K562 (cell line): ENCODE results near the gene TCIRG1. TPM values are rescaled to one million over a fixed set of nuclear protein-coding genes. Genes with fewer than 3 reads are reported as not detected.

Source experiments
- ATAC-seq: fragments of 200-7000 bp; cut with Tn5 transposase; 3 replicates; pipeline ENCODE4 v1.9.1; 2020; ENCODE audit warnings: moderate library complexity
- BruUV-seq: library from RNA; stranded (reverse); fragments of 400-500 nt; replicated peaks from 2 replicates; lab custom pipeline; 2021; lab: Mats Ljungman, UMichigan
- CTCF ChIA-PET: fragments of 300-600 bp; formaldehyde crosslinking; extraction: SDS; loops from one replicate; lab custom pipeline; 2021; ENCODE audit warnings: low intra/inter-chr PET ratio; lab: Yijun Ruan, JAX
- POLR2A ChIA-PET: fragments of 300-600, 350-650 bp; sonication (Branson Sonifier 250); formaldehyde crosslinking; extraction: SDS; loops from one replicate; lab custom pipeline; 2021; ENCODE audit warnings: antibody characterized with exemption, inconsistent platforms; lab: Yijun Ruan, JAX
- DNase-seq, 4 experiments: peaks; one replicate each; pipeline versions ENCODE4 v3.0.0 to v3.0.0-alpha.2; 2011 to 2018; ENCODE audit warnings: low spot score in 3 of 4, mixed read lengths in 3 of 4; ENCODE audit errors: extremely low read depth in 1 of 4
- FAIRE-seq: peaks from 2 replicates; lab custom pipeline; 2011; peaks lifted over from hg19 to GRCh38; lab: Jason Lieb, UNC
- H2AFZ ChIP-seq: 2 replicates; pipeline ENCODE4 v1.6.0; 2011; ENCODE audit warnings: low read depth, low read length, control low read depth, inconsistent platforms
- H3K27ac ChIP-seq: fragments of 200-600 bp; 3 replicates; pipeline ENCODE4 v1.8.0; 2011; ENCODE audit warnings: low read depth, mild to moderate bottlenecking, control low read depth, inconsistent platforms, low read length, moderate library complexity, mixed read lengths; ENCODE audit errors: extremely low read depth
- H3K27me3 ChIP-seq, 2 experiments: fragments of 300-600 bp in 1 of 2; 2 replicates in 1 of 2; 3 replicates in 1 of 2; pipeline versions ENCODE4 v1.6.0 to v1.8.0; 2011; ENCODE audit warnings: inconsistent platforms in 2 of 2, low read length in 2 of 2, mild to moderate bottlenecking in 1 of 2, mixed read lengths in 1 of 2, moderate library complexity in 1 of 2; ENCODE audit not compliant: control insufficient read depth in 2 of 2, insufficient read depth in 2 of 2
- H3K36me3 ChIP-seq: fragments of 300-600 bp; 3 replicates; pipeline ENCODE4 v1.8.0; 2011; ENCODE audit warnings: mild to moderate bottlenecking, low read length, inconsistent platforms; ENCODE audit not compliant: control insufficient read depth, insufficient read depth
- H3K4me1 ChIP-seq, 2 experiments: fragments of 200-600 bp in 1 of 2; replicated peaks in 1 of 2; 2 replicates in 1 of 2; 3 replicates in 1 of 2; pipeline versions ENCODE4 v1.5.1 to v1.8.0; 2011; ENCODE audit warnings: inconsistent platforms in 2 of 2, low read length in 2 of 2, mild to moderate bottlenecking in 1 of 2, mixed read lengths in 1 of 2, moderate library complexity in 1 of 2; ENCODE audit not compliant: control insufficient read depth in 2 of 2, insufficient read depth in 2 of 2
- H3K4me2 ChIP-seq: 2 replicates; pipeline ENCODE4 v1.6.1; 2011; ENCODE audit warnings: low read length, control low read depth, inconsistent platforms, mixed read lengths; ENCODE audit not compliant: insufficient read depth
- H3K4me3 ChIP-seq: fragments of 200-600 bp; sonication (generic), shearing (Covaris generic); 2 replicates; pipeline ENCODE4 v1.5.1; 2016; ENCODE audit warnings: control low read depth, inconsistent platforms
- H3K79me2 ChIP-seq: fragments of 200-600 bp; 3 replicates; pipeline ENCODE4 v1.8.0; 2011; ENCODE audit warnings: low read length, inconsistent platforms; ENCODE audit not compliant: control insufficient read depth, insufficient read depth
- H3K9ac ChIP-seq, 2 experiments: 2 replicates each; pipeline versions ENCODE4 v1.6.0 to v1.6.1; 2011; ENCODE audit warnings: low read depth in 2 of 2, low read length in 2 of 2, control low read depth in 1 of 2, inconsistent platforms in 1 of 2, mild to moderate bottlenecking in 1 of 2, mixed read lengths in 1 of 2; ENCODE audit not compliant: insufficient read depth in 1 of 2
- H3K9me1 ChIP-seq: one replicate; pipeline ENCODE4 v1.6.0; 2011; ENCODE audit warnings: inconsistent platforms, mild to moderate bottlenecking, low read length, moderate library complexity; ENCODE audit not compliant: control insufficient read depth, insufficient read depth
- H3K9me3 ChIP-seq: replicated peaks from 2 replicates; pipeline ENCODE4 v1.5.1; 2011; ENCODE audit warnings: low read depth, low read length, inconsistent platforms; ENCODE audit not compliant: control insufficient read depth, insufficient read depth
- H4K20me1 ChIP-seq: replicated peaks from 2 replicates; pipeline ENCODE4 v1.6.1; 2011; ENCODE audit warnings: low read length, inconsistent platforms, mixed read lengths; ENCODE audit not compliant: control insufficient read depth, insufficient read depth
- ATF4 ChIP-seq: fragments of 450-650 bp; formaldehyde crosslinking; IDR thresholded peaks from 2 replicates; pipeline ENCODE4 v1.4.0; 2022; ENCODE audit warnings: mild to moderate bottlenecking, moderate library complexity
- ELF4 ChIP-seq: fragments of 450-650 bp; formaldehyde crosslinking; IDR thresholded peaks from 2 replicates; pipeline ENCODE4 v1.4.0; 2022; ENCODE audit warnings: missing genetic modification characterization
- KDM1A ChIP-seq, 2 experiments: fragments of 450-650 bp; IDR thresholded peaks; 2 replicates each; pipeline ENCODE4 v1.6.1; 2016; ENCODE audit warnings: mild to moderate bottlenecking in 2 of 2
- RBM14 ChIP-seq: fragments of 200-400 bp; formaldehyde crosslinking; IDR thresholded peaks from 2 replicates; pipeline ENCODE4 v1.6.1; 2018; ENCODE audit warnings: low read depth, mild to moderate bottlenecking, low read length, moderate library complexity, borderline replicate concordance; ENCODE audit not compliant: insufficient read depth
- SETDB1 ChIP-seq: IDR thresholded peaks from one replicate; pipeline ENCODE4 v1.6.1; 2012; ENCODE audit warnings: low read length, control low read depth, inconsistent platforms
- SMARCA4 ChIP-seq: fragments of 450-650 bp; IDR thresholded peaks from 2 replicates; pipeline ENCODE4 v1.6.1; 2016
- TEAD2 ChIP-seq: fragments of 450-650 bp; IDR thresholded peaks from 2 replicates; pipeline ENCODE4 v1.6.1; 2016; ENCODE audit warnings: missing genetic modification characterization, control low read depth, missing compliant biosample characterization
- TEAD4 ChIP-seq, 2 experiments: sonication (generic) in 1 of 2; formaldehyde crosslinking in 1 of 2; IDR thresholded peaks; 2 replicates each; pipeline versions ENCODE4 v1.6.1 to v1.8.0; 2012 to 2022; ENCODE audit warnings: borderline replicate concordance in 1 of 2, inconsistent platforms in 1 of 2, low read length in 1 of 2, mild to moderate bottlenecking in 1 of 2, missing genetic modification reagents in 1 of 2
- TSC22D4 ChIP-seq: fragments of 450-650 bp; IDR thresholded peaks from 2 replicates; pipeline ENCODE4 v1.6.1; 2016; ENCODE audit warnings: missing genetic modification characterization, missing biosample characterization, control low read depth
- U2AF2 ChIP-seq: fragments of 200-400 bp; formaldehyde crosslinking; optimal IDR thresholded peaks from 2 replicates; pipeline ENCODE3; 2017; ENCODE audit warnings: low read depth, mild to moderate bottlenecking, low read length
- ZNF408 ChIP-seq: fragments of 250-450 bp; sonication (Bioruptor Pico); IDR thresholded peaks from 2 replicates; pipeline ENCODE4 v1.4.0; 2020; ENCODE audit warnings: low read depth, mild to moderate bottlenecking, moderate library complexity
- ZNF518B ChIP-seq: fragments of 250-450 bp; sonication (Bioruptor Pico); IDR thresholded peaks from 2 replicates; pipeline ENCODE4 v1.5.0; 2021; ENCODE audit warnings: mild to moderate bottlenecking, moderate library complexity
- WGBS: fragments of 100-300 bp; shearing (Covaris generic); methylation state at CpG from one replicate; pipeline ENCODE4 v1.1.6; 2016; ENCODE audit warnings: low coverage, mixed read lengths; ENCODE audit not compliant: insufficient coverage; ENCODE audit errors: missing lambda C conversion rate; 5-methylcytosine and 5-hydroxymethylcytosine counted together
- in situ Hi-C: fragments of 300-500 bp; cut with MboI; formaldehyde crosslinking; loops from 4 replicates; pipeline ENCODE4 v1.15.0; 2018; ENCODE audit warnings: inconsistent platforms, mixed read lengths
- intact Hi-C: fragments of 100-400 bp; cut with micrococcal nuclease; formaldehyde crosslinking; loops from 2 replicates; pipeline ENCODE4 v1.14.2; 2022
- polyA plus RNA-seq, 8 experiments: library from polyadenylated mRNA; depleted of rRNA in 4 of 8; stranded (reverse) in 5 of 8; unstranded in 3 of 8; fragments of >200 nt; fragmentation: Nextera tagmentation in 2 of 8; fragmentation: Illumina TruSeq in 1 of 8; extraction: Ambion mirVana in 2 of 8; extraction: Trizol in 1 of 8; gene quantifications; 2 replicates each; pipeline versions ENCODE4 v1.2.1 to v1.2.3, GENCODE V29; 2011 to 2014; ENCODE audit warnings: inconsistent platforms in 1 of 8, missing spikeins in 1 of 8
- total RNA-seq, 7 experiments: library from RNA; depleted of rRNA in 6 of 7; stranded (reverse); fragments of >200 nt in 6 of 7; fragmentation: Illumina TruSeq in 2 of 7; extraction: Trizol in 2 of 7; gene quantifications; 2 replicates each; pipeline versions ENCODE4 v1.2.1 to v1.2.3, GENCODE V29; 2011 to 2021; ENCODE audit warnings: low replicate concordance in 1 of 7
- TF ChIP-seq, protein P1 (sequence below): fragments of 250-450 bp; sonication (Bioruptor Pico); IDR thresholded peaks from 2 replicates; pipeline ENCODE4 v1.8.0; 2022; ENCODE audit warnings: moderate library complexity, mild to moderate bottlenecking, inconsistent platforms
- TF ChIP-seq, protein P2 (sequence below): sonication (generic); IDR thresholded peaks from 2 replicates; pipeline ENCODE4 v1.6.1; 2016

The TCIRG1 gene
- total and polyA plus RNA-seq, 9 of the 15 experiments (the other 6 are each of a cell fraction or from before 2014, with no cell fraction given) = 0.49 to 143 (median 24.4) TPM

- POLR2A ChIA-PET = interaction anchor here (1.0 to 1.9 kb wide), 2 partner anchors 11 to 14 kb away, joined by 3 to 16 read pairs; no protein-coding TSS in a partner anchor
- Histone ChIP-seq H3K27ac (no peak overlapping the region), H3K27me3 (no peaks in the 10 kb centered on the region), H3K4me3 (no peak overlapping the region), H2AFZ (no peak overlapping the region), H3K4me2 (no peak overlapping the region), H3K9ac (no peak overlapping the region), H3K9me3 (no peaks in the 10 kb centered on the region), H4K20me1 (no peaks in the 10 kb centered on the region), H3K9me1 (no peaks in the 10 kb centered on the region), H3K79me2 (no peaks in the 10 kb centered on the region), H3K4me1 (no peaks in the 10 kb centered on the region), H3K36me3 (peaks cover 88% of the 10 kb centered on the region)
- CTCF ChIA-PET = no interaction called here
- in situ Hi-C loops (no loop called here), intact Hi-C loops (no loop called here)
- FAIRE-seq = no peak
- no peak for TF ChIP-seq ZNF518B (CRISPR knock-in tag)
- TF ChIP-seq, protein P1, sequence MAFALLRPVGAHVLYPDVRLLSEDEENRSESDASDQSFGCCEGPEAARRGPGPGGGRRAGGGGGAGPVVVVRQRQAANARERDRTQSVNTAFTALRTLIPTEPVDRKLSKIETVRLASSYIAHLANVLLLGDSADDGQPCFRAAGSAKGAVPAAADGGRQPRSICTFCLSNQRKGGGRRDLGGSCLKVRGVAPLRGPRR (CRISPR knock-in tag) = no peak
- TF ChIP-seq KDM1A (IDR thresholded peaks at IDR 0.05) = no peak
- TF ChIP-seq, protein P2, sequence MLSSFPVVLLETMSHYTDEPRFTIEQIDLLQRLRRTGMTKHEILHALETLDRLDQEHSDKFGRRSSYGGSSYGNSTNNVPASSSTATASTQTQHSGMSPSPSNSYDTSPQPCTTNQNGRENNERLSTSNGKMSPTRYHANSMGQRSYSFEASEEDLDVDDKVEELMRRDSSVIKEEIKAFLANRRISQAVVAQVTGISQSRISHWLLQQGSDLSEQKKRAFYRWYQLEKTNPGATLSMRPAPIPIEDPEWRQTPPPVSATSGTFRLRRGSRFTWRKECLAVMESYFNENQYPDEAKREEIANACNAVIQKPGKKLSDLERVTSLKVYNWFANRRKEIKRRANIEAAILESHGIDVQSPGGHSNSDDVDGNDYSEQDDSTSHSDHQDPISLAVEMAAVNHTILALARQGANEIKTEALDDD = no peak
- TF ChIP-seq TEAD4 (IDR thresholded peaks at IDR 0.05; ENCODE audit: low read length) = no peak
- TF ChIP-seq TEAD4 (CRISPR knock-in tag; IDR thresholded peaks at IDR 0.05; ENCODE audit: borderline replicate concordance) = no peak
- no peak for TF ChIP-seq TEAD2 (tag)
- TF ChIP-seq ZNF408 (CRISPR knock-in tag) = no peak
- no peak for TF ChIP-seq ELF4 (CRISPR knock-in tag)
- TF ChIP-seq SMARCA4 = no peak
- TF ChIP-seq U2AF2 = no peak
- no peak for TF ChIP-seq SETDB1
- TF ChIP-seq RBM14 = no peak
- no peak for TF ChIP-seq ATF4 (CRISPR knock-in tag)
- no peak for TF ChIP-seq TSC22D4
- BruUV-seq = no TSS peak
- ATAC-seq = no peak
- 96% methylated on average over 2 of the region's 2 CpGs for WGBS
- DNase-seq = no peak
Measured at GRCh38 chr11:68064926-68065325, 26.1 kb downstream of the TCIRG1 start.
